K562 (cell line): ENCODE data around the gene ERC2. TPM values are rescaled to one million over a fixed set of nuclear protein-coding genes. Genes with fewer than 3 reads are reported as not detected.

Experiments
- ATAC-seq: fragments of 200-7000 bp; cut with Tn5 transposase; 3 replicates; pipeline ENCODE4 v1.9.1; 2020; ENCODE audit warnings: moderate library complexity
- BruUV-seq: library from RNA; stranded (reverse); fragments of 400-500 nt; replicated peaks from 2 replicates; lab custom pipeline; 2021; lab: Mats Ljungman, UMichigan
- CTCF ChIA-PET: fragments of 300-600 bp; formaldehyde crosslinking; extraction: SDS; loops from one replicate; lab custom pipeline; 2021; ENCODE audit warnings: low intra/inter-chr PET ratio; lab: Yijun Ruan, JAX
- POLR2A ChIA-PET: fragments of 300-600, 350-650 bp; sonication (Branson Sonifier 250); formaldehyde crosslinking; extraction: SDS; loops from one replicate; lab custom pipeline; 2021; ENCODE audit warnings: antibody characterized with exemption, inconsistent platforms; lab: Yijun Ruan, JAX
- DNase-seq, 4 experiments: peaks; one replicate each; pipeline versions ENCODE4 v3.0.0 to v3.0.0-alpha.2; 2011 to 2018; ENCODE audit warnings: low spot score in 3 of 4, mixed read lengths in 3 of 4; ENCODE audit errors: extremely low read depth in 1 of 4
- FAIRE-seq: peaks from 2 replicates; lab custom pipeline; 2011; peaks lifted over from hg19 to GRCh38; lab: Jason Lieb, UNC
- H2AFZ ChIP-seq: 2 replicates; pipeline ENCODE4 v1.6.0; 2011; ENCODE audit warnings: low read depth, low read length, control low read depth, inconsistent platforms
- H3K27ac ChIP-seq: fragments of 200-600 bp; 3 replicates; pipeline ENCODE4 v1.8.0; 2011; ENCODE audit warnings: low read depth, mild to moderate bottlenecking, control low read depth, inconsistent platforms, low read length, moderate library complexity, mixed read lengths; ENCODE audit errors: extremely low read depth
- H3K27me3 ChIP-seq, 2 experiments: fragments of 300-600 bp in 1 of 2; 2 replicates in 1 of 2; 3 replicates in 1 of 2; pipeline versions ENCODE4 v1.6.0 to v1.8.0; 2011; ENCODE audit warnings: inconsistent platforms in 2 of 2, low read length in 2 of 2, mild to moderate bottlenecking in 1 of 2, mixed read lengths in 1 of 2, moderate library complexity in 1 of 2; ENCODE audit not compliant: control insufficient read depth in 2 of 2, insufficient read depth in 2 of 2
- H3K36me3 ChIP-seq: fragments of 300-600 bp; 3 replicates; pipeline ENCODE4 v1.8.0; 2011; ENCODE audit warnings: mild to moderate bottlenecking, low read length, inconsistent platforms; ENCODE audit not compliant: control insufficient read depth, insufficient read depth
- H3K4me1 ChIP-seq, 2 experiments: fragments of 200-600 bp in 1 of 2; replicated peaks in 1 of 2; 2 replicates in 1 of 2; 3 replicates in 1 of 2; pipeline versions ENCODE4 v1.5.1 to v1.8.0; 2011; ENCODE audit warnings: inconsistent platforms in 2 of 2, low read length in 2 of 2, mild to moderate bottlenecking in 1 of 2, mixed read lengths in 1 of 2, moderate library complexity in 1 of 2; ENCODE audit not compliant: control insufficient read depth in 2 of 2, insufficient read depth in 2 of 2
- H3K4me2 ChIP-seq: 2 replicates; pipeline ENCODE4 v1.6.1; 2011; ENCODE audit warnings: low read length, control low read depth, inconsistent platforms, mixed read lengths; ENCODE audit not compliant: insufficient read depth
- H3K4me3 ChIP-seq: fragments of 200-600 bp; sonication (generic), shearing (Covaris generic); 2 replicates; pipeline ENCODE4 v1.5.1; 2016; ENCODE audit warnings: control low read depth, inconsistent platforms
- H3K79me2 ChIP-seq: fragments of 200-600 bp; 3 replicates; pipeline ENCODE4 v1.8.0; 2011; ENCODE audit warnings: low read length, inconsistent platforms; ENCODE audit not compliant: control insufficient read depth, insufficient read depth
- H3K9ac ChIP-seq, 2 experiments: 2 replicates each; pipeline versions ENCODE4 v1.6.0 to v1.6.1; 2011; ENCODE audit warnings: low read depth in 2 of 2, low read length in 2 of 2, control low read depth in 1 of 2, inconsistent platforms in 1 of 2, mild to moderate bottlenecking in 1 of 2, mixed read lengths in 1 of 2; ENCODE audit not compliant: insufficient read depth in 1 of 2
- H3K9me1 ChIP-seq: one replicate; pipeline ENCODE4 v1.6.0; 2011; ENCODE audit warnings: inconsistent platforms, mild to moderate bottlenecking, low read length, moderate library complexity; ENCODE audit not compliant: control insufficient read depth, insufficient read depth
- H3K9me3 ChIP-seq: replicated peaks from 2 replicates; pipeline ENCODE4 v1.5.1; 2011; ENCODE audit warnings: low read depth, low read length, inconsistent platforms; ENCODE audit not compliant: control insufficient read depth, insufficient read depth
- H4K20me1 ChIP-seq: replicated peaks from 2 replicates; pipeline ENCODE4 v1.6.1; 2011; ENCODE audit warnings: low read length, inconsistent platforms, mixed read lengths; ENCODE audit not compliant: control insufficient read depth, insufficient read depth
- BMI1 ChIP-seq: fragments of 150-350 bp; IDR thresholded peaks from 2 replicates; pipeline ENCODE4 v1.6.1; 2014; ENCODE audit warnings: low read length
- C11orf30 ChIP-seq: fragments of 450-650 bp; IDR thresholded peaks from 2 replicates; pipeline ENCODE4 v1.6.1; 2016; ENCODE audit warnings: low read depth, mild to moderate bottlenecking
- CCAR2 ChIP-seq: fragments of 200-400 bp; formaldehyde crosslinking; IDR thresholded peaks from 2 replicates; pipeline ENCODE4 v1.6.1; 2017; ENCODE audit warnings: mild to moderate bottlenecking, low read depth, low read length
- DIDO1 ChIP-seq: fragments of 450-650 bp; IDR thresholded peaks from 2 replicates; pipeline ENCODE4 v1.6.1; 2016; ENCODE audit warnings: low read depth, missing biosample characterization, missing genetic modification characterization
- ESRRB ChIP-seq: fragments of 250-450 bp; sonication (Bioruptor Pico); IDR thresholded peaks from 2 replicates; pipeline ENCODE4 v1.5.0; 2020; ENCODE audit warnings: mild to moderate bottlenecking, moderate library complexity, borderline replicate concordance
- ETV5 ChIP-seq: sonication (generic); formaldehyde crosslinking; IDR thresholded peaks from 2 replicates; pipeline ENCODE4 v1.4.0; 2020; ENCODE audit warnings: low read depth, mild to moderate bottlenecking, missing genetic modification reagents
- HDAC1 ChIP-seq, 2 experiments: fragments of 450-650 bp; IDR thresholded peaks; 2 replicates each; pipeline ENCODE4 v1.6.1; 2016 to 2017; ENCODE audit warnings: inconsistent platforms in 1 of 2, mild to moderate bottlenecking in 1 of 2, moderate library complexity in 1 of 2
- MAFF ChIP-seq: IDR thresholded peaks from 2 replicates; pipeline ENCODE4 v1.6.1; 2012; ENCODE audit warnings: low read length, improper control_type of control experiment
- MAFK ChIP-seq: IDR thresholded peaks from 2 replicates; pipeline ENCODE4 v1.6.1; 2011; ENCODE audit warnings: low read length, improper control_type of control experiment
- MXI1 ChIP-seq: IDR thresholded peaks from 2 replicates; pipeline ENCODE4 v1.6.1; 2011; ENCODE audit warnings: low read depth, mild to moderate bottlenecking, improper control_type of control experiment, low read length
- NCOA1 ChIP-seq: fragments of 450-650 bp; IDR thresholded peaks from 2 replicates; pipeline ENCODE4 v1.6.1; 2016; ENCODE audit warnings: low read depth
- SREBF2 ChIP-seq: sonication (generic); formaldehyde crosslinking; IDR thresholded peaks from 2 replicates; pipeline ENCODE4 v1.4.0; 2020; ENCODE audit warnings: mild to moderate bottlenecking, missing genetic modification reagents
- TAF7 ChIP-seq: fragments of 450-650 bp; IDR thresholded peaks from 2 replicates; pipeline ENCODE4 v1.6.1; 2016; ENCODE audit warnings: missing genetic modification characterization, missing compliant biosample characterization
- TGIF2 ChIP-seq: sonication (generic); formaldehyde crosslinking; IDR thresholded peaks from 2 replicates; pipeline ENCODE4 v1.8.1; 2022; ENCODE audit warnings: mild to moderate bottlenecking, missing genetic modification reagents, moderate library complexity
- TSC22D4 ChIP-seq: fragments of 450-650 bp; IDR thresholded peaks from 2 replicates; pipeline ENCODE4 v1.6.1; 2016; ENCODE audit warnings: missing genetic modification characterization, missing biosample characterization, control low read depth
- ZKSCAN1 ChIP-seq: fragments of 150-350 bp; IDR thresholded peaks from 2 replicates; pipeline ENCODE4 v1.6.1; 2016; ENCODE audit warnings: low read depth, low read length
- ZNF316 ChIP-seq: fragments of 450-650 bp; IDR thresholded peaks from 2 replicates; pipeline ENCODE4 v1.6.1; 2016
- WGBS: fragments of 100-300 bp; shearing (Covaris generic); methylation state at CpG from one replicate; pipeline ENCODE4 v1.1.6; 2016; ENCODE audit warnings: low coverage, mixed read lengths; ENCODE audit not compliant: insufficient coverage; ENCODE audit errors: missing lambda C conversion rate; 5-methylcytosine and 5-hydroxymethylcytosine counted together
- in situ Hi-C: fragments of 300-500 bp; cut with MboI; formaldehyde crosslinking; loops from 4 replicates; pipeline ENCODE4 v1.15.0; 2018; ENCODE audit warnings: inconsistent platforms, mixed read lengths
- intact Hi-C: fragments of 100-400 bp; cut with micrococcal nuclease; formaldehyde crosslinking; loops from 2 replicates; pipeline ENCODE4 v1.14.2; 2022
- polyA plus RNA-seq, 8 experiments: library from polyadenylated mRNA; depleted of rRNA in 4 of 8; stranded (reverse) in 5 of 8; unstranded in 3 of 8; fragments of >200 nt; fragmentation: Nextera tagmentation in 2 of 8; fragmentation: Illumina TruSeq in 1 of 8; extraction: Ambion mirVana in 2 of 8; extraction: Trizol in 1 of 8; gene quantifications; 2 replicates each; pipeline versions ENCODE4 v1.2.1 to v1.2.3, GENCODE V29; 2011 to 2014; ENCODE audit warnings: inconsistent platforms in 1 of 8, missing spikeins in 1 of 8
- total RNA-seq, 7 experiments: library from RNA; depleted of rRNA in 6 of 7; stranded (reverse); fragments of >200 nt in 6 of 7; fragmentation: Illumina TruSeq in 2 of 7; extraction: Trizol in 2 of 7; gene quantifications; 2 replicates each; pipeline versions ENCODE4 v1.2.1 to v1.2.3, GENCODE V29; 2011 to 2021; ENCODE audit warnings: low replicate concordance in 1 of 7
- TF ChIP-seq, protein P1 (sequence below): sonication (generic); formaldehyde crosslinking; IDR thresholded peaks from 2 replicates; pipeline ENCODE4 v1.8.1; 2023; ENCODE audit warnings: mild to moderate bottlenecking, missing genetic modification reagents
- TF ChIP-seq, protein P2 (sequence below): sonication (generic); formaldehyde crosslinking; IDR thresholded peaks from 2 replicates; pipeline ENCODE4 v1.5.0; 2020; ENCODE audit warnings: missing genetic modification reagents
- TF ChIP-seq, protein P3 (sequence below): fragments of 250-450 bp; sonication (Bioruptor Pico); IDR thresholded peaks from 2 replicates; pipeline ENCODE4 v1.4.0; 2020; ENCODE audit warnings: mild to moderate bottlenecking, moderate library complexity

Gene ERC2
- total and polyA plus RNA-seq, 9 of the 15 experiments (the other 6 are each of a cell fraction or from before 2014, with no cell fraction given): 0.04 to 0.18 (median 0.07) TPM; not detected in 2

DNA sequence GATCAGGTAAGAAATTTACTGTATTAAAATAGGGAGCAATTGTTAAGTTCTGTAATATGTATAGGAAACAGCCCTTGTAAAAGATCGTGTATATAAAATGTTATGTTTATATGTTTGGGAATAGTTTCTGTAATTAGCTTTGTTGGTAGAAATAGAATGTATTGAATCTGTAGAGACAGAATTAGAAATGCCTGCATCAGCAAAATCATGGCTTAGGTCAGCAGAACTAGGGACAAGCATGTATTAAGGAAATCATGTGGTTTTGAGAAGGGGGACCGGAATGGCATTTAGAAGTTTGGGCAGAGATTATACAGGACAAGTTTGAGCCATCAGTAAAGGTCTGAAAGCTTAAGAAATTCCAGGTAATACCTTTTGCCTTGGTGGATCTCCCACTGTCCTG is 177.9 kb downstream of the ERC2 start:
- ATAC-seq (no peak), DNase-seq (no peak), FAIRE-seq (no peak)
- no peak overlapping the region for H3K9ac ChIP-seq
- H3K9me3 ChIP-seq: no peaks in the 10 kb centered on the region
- ChIA-PET POLR2A (no interaction called here), CTCF (no interaction called here)
- no peak overlapping the region for H2AFZ ChIP-seq
- H3K4me2 ChIP-seq: no peak overlapping the region
- 0% methylated on average over 2 of the region's 2 CpGs for WGBS
- no peaks in the 10 kb centered on the region for H4K20me1 ChIP-seq
- intact Hi-C loops: no loop called here
- no TSS peak for BruUV-seq
- H3K9me1 ChIP-seq: no peaks in the 10 kb centered on the region
- no peaks in the 10 kb centered on the region for H3K4me1 ChIP-seq
- in situ Hi-C loops: no loop called here
- H3K36me3 ChIP-seq: no peaks in the 10 kb centered on the region
- no peak overlapping the region for H3K27ac ChIP-seq
- no peaks in the 10 kb centered on the region for H3K79me2 ChIP-seq
- H3K27me3 ChIP-seq: no peaks in the 10 kb centered on the region
- no peak overlapping the region for H3K4me3 ChIP-seq
- TF ChIP-seq NCOA1: no peak
- no peak for TF ChIP-seq TGIF2
- TF ChIP-seq MXI1: no peak
- TF ChIP-seq C11orf30: peak; percentile 44; the same call in 1 of the 2 replicates
- no peak for TF ChIP-seq DIDO1 (tag)
- TF ChIP-seq ZKSCAN1: no peak
- TF ChIP-seq BMI1: no peak
- TF ChIP-seq, protein P1, sequence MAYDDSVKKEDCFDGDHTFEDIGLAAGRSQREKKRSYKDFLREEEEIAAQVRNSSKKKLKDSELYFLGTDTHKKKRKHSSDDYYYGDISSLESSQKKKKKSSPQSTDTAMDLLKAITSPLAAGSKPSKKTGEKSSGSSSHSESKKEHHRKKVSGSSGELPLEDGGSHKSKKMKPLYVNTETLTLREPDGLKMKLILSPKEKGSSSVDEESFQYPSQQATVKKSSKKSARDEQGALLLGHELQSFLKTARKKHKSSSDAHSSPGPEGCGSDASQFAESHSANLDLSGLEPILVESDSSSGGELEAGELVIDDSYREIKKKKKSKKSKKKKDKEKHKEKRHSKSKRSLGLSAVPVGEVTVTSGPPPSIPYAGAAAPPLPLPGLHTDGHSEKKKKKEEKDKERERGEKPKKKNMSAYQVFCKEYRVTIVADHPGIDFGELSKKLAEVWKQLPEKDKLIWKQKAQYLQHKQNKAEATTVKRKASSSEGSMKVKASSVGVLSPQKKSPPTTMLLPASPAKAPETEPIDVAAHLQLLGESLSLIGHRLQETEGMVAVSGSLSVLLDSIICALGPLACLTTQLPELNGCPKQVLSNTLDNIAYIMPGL (CRISPR knock-in tag): no peak
- TF ChIP-seq, protein P2, sequence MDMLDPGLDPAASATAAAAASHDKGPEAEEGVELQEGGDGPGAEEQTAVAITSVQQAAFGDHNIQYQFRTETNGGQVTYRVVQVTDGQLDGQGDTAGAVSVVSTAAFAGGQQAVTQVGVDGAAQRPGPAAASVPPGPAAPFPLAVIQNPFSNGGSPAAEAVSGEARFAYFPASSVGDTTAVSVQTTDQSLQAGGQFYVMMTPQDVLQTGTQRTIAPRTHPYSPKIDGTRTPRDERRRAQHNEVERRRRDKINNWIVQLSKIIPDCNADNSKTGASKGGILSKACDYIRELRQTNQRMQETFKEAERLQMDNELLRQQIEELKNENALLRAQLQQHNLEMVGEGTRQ (CRISPR knock-in tag): no peak
- no peak for TF ChIP-seq ETV5 (CRISPR knock-in tag)
- TF ChIP-seq, protein P3, sequence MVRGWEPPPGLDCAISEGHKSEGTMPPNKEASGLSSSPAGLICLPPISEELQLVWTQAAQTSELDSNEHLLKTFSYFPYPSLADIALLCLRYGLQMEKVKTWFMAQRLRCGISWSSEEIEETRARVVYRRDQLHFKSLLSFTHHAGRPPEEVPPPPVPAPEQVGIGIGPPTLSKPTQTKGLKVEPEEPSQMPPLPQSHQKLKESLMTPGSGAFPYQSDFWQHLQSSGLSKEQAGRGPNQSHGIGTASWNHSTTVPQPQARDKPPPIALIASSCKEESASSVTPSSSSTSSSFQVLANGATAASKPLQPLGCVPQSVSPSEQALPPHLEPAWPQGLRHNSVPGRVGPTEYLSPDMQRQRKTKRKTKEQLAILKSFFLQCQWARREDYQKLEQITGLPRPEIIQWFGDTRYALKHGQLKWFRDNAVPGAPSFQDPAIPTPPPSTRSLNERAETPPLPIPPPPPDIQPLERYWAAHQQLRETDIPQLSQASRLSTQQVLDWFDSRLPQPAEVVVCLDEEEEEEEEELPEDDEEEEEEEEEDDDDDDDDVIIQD (CRISPR knock-in tag): no peak
- no peak for TF ChIP-seq TSC22D4
- no peak for TF ChIP-seq SREBF2 (CRISPR knock-in tag)
- TF ChIP-seq MAFK: peak; percentile 62
- TF ChIP-seq ZNF316: peak; percentile 62; the same call in 1 of the 2 replicates
- no peak for TF ChIP-seq HDAC1 (IDR thresholded peaks at IDR 0.05)
- TF ChIP-seq ESRRB (CRISPR knock-in tag): no peak
- TF ChIP-seq CCAR2: no peak
- TF ChIP-seq MAFF: peak; percentile 53
- TF ChIP-seq TAF7 (tag): no peak
